Prostate gland (tissue), 2 donors: ENCODE results near the gene ALDH1L1. TPM values are rescaled to one million over a fixed set of nuclear protein-coding genes. Genes with fewer than 3 reads are reported as not detected.

Experiments used
- DNase-seq: peaks from one replicate; pipeline ENCODE4 v3.0.0-alpha.2; 2019; ENCODE audit warnings: low spot score
- H3K27ac ChIP-seq, 2 donors: fragments of 200-600 bp; sonication (generic); 2 replicates each; pipeline ENCODE4 v1.5.1; 2017 to 2019
- H3K27me3 ChIP-seq: fragments of 200-600 bp; sonication (generic); replicated peaks from 2 replicates; pipeline ENCODE4 v1.5.1; 2019; ENCODE audit not compliant: insufficient read depth
- H3K36me3 ChIP-seq, 2 donors: fragments of 200-600 bp; sonication (generic); 1 replicate in 1 of 2; 2 replicates in 1 of 2; pipeline versions ENCODE4 v1.5.1 to v1.8.1; 2017 to 2019
- H3K4me1 ChIP-seq: fragments of 200-600 bp; sonication (generic); replicated peaks from 2 replicates; pipeline ENCODE4 v1.5.1; 2019
- H3K4me3 ChIP-seq, 2 donors: fragments of 200-600 bp; sonication (generic); 2 replicates each; pipeline ENCODE4 v1.5.1; 2017 to 2019
- H3K9me3 ChIP-seq: fragments of 200-600 bp; sonication (generic); 2 replicates; pipeline ENCODE4 v1.5.1; 2017
- CTCF ChIP-seq, 4 experiments: fragments of 200-600 bp in 2 of 4; fragments of 450-650 bp in 2 of 4; sonication (generic) in 2 of 4; IDR thresholded peaks; 1 replicate in 3 of 4; 2 replicates in 1 of 4; pipeline ENCODE4 v1.5.1; 2016 to 2019; ENCODE audit warnings: antibody characterized with exemption in 4 of 4, mild to moderate bottlenecking in 2 of 4, moderate library complexity in 2 of 4
- POLR2A ChIP-seq: fragments of 450-650 bp; IDR thresholded peaks from one replicate; pipeline ENCODE4 v1.6.1; 2016; ENCODE audit warnings: antibody characterized with exemption, mild to moderate bottlenecking
- POLR2AphosphoS5 ChIP-seq: sonication (generic); formaldehyde crosslinking; IDR thresholded peaks from one replicate; pipeline ENCODE4 v1.6.1; 2017; ENCODE audit warnings: antibody characterized with exemption
- WGBS: methylation state at CpG from one replicate; pipeline ENCODE4 v1.1.5; 2018; 5-methylcytosine and 5-hydroxymethylcytosine counted together
- intact Hi-C: fragments of 100-400 bp; cut with DNase I; formaldehyde crosslinking; loops from one replicate; pipeline ENCODE4 v1.14.2; 2022
- total RNA-seq, 2 donors: library from RNA; depleted of rRNA; stranded (reverse); fragments of >200 nt; gene quantifications; one replicate each; pipeline ENCODE4 v1.1.0, GENCODE V29; 2016

Gene ALDH1L1
- total RNA-seq, 2 donors from 2014 or later, result 19.6 to 57.3 TPM

- no peaks in the 10 kb centered on the region for H3K9me3 ChIP-seq
- intact Hi-C loops, result no loop called here
- H3K36me3 ChIP-seq, result no peaks in the 10 kb centered on the region
- no peaks in the 10 kb centered on the region for H3K27me3 ChIP-seq
- no peak for DNase-seq
- no peak overlapping the region for H3K27ac ChIP-seq
- no peaks in the 10 kb centered on the region for H3K4me1 ChIP-seq
- TF ChIP-seq POLR2AphosphoS5, result no peak
- no peak for TF ChIP-seq CTCF (IDR thresholded peaks at IDR 0.05)
- TF ChIP-seq POLR2A, result no peak
- no peak overlapping the region for H3K4me3 ChIP-seq
- 89% methylated on average over 7 of the region's 7 CpGs for WGBS
These were observed 119.7 kb downstream of the ALDH1L1 start for GRCh38 chr3:126060613-126061145.

DNA sequence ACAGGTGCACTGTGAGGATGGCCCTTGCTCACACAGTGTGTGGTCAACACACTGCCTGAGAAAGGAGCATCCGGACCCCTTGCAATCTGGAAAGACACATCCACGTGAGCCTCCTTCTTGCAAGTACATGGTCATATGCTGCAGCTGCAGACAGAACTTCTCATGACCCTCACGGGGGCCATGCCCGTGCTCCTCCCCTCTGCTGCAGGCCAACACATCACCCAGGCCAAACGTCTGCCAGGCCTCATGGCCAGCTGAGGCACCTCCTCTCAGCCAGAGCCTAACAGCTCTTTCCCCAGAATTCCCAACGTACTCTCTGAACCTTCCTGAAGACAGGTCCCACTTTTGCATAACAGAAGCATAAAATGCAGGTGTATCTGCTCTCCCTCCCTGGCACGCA is 121.7 kb downstream of the ALDH1L1 start:
- no peak for DNase-seq
- Histone ChIP-seq H3K27me3 (no peaks in the 10 kb centered on the region), H3K27ac (no peak overlapping the region), H3K9me3 (no peaks in the 10 kb centered on the region), H3K4me3 (no peak overlapping the region), H3K4me1 (no peaks in the 10 kb centered on the region), H3K36me3 (no peaks in the 10 kb centered on the region)
- intact Hi-C loops, result no loop called here
- no peak for TF ChIP-seq POLR2A
- no peak for TF ChIP-seq CTCF (IDR thresholded peaks at IDR 0.05)
- no peak for TF ChIP-seq POLR2AphosphoS5
- WGBS, result 73% methylated on average over 7 of the region's 7 CpGs

DNA sequence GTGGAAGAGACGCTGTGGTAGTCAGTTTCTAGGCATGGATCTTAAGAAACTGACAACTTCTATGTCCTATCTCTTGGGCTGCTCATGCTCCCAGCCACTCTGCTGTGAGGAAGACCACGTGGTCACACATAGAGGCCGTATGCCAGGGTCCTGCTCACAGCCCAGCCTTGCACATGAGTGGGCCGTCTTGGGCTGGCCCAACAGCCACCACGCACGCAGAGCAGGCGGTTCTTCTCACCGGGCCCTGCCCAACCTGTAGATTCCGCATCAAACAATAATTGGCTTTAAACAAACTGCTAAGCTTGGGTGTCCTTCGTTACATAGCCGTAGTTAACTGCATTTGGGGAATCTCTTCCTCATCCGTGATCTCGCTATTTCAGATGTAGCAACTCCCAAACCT is 122.5 kb downstream of the ALDH1L1 start:
- TF ChIP-seq CTCF (IDR thresholded peaks at IDR 0.05) (no peak), POLR2AphosphoS5 (no peak), POLR2A (no peak)

GRCh38 chr3:126057501-126057819 is 122.9 kb downstream of the ALDH1L1 start:
- TF ChIP-seq POLR2A (no peak), CTCF (IDR thresholded peaks at IDR 0.05) (no peak), POLR2AphosphoS5 (no peak)
- Histone ChIP-seq H3K27me3 (no peaks in the 10 kb centered on the region), H3K4me3 (no peak overlapping the region), H3K4me1 (no peaks in the 10 kb centered on the region), H3K9me3 (no peaks in the 10 kb centered on the region), H3K36me3 (no peaks in the 10 kb centered on the region), H3K27ac (no peak overlapping the region)
- no peak for DNase-seq
- 76% methylated on average over 9 of the region's 10 CpGs for WGBS
- intact Hi-C loops, result no loop called here

More for the DNA sequence above, 122.5 kb downstream of the ALDH1L1 start:
- H3K4me3 ChIP-seq, result no peak overlapping the region
- no peak for DNase-seq
- no peak overlapping the region for H3K27ac ChIP-seq
- WGBS, result 95% methylated on average over 13 of the region's 13 CpGs
- H3K9me3 ChIP-seq, result no peaks in the 10 kb centered on the region
- H3K4me1 ChIP-seq, result no peaks in the 10 kb centered on the region
- no peaks in the 10 kb centered on the region for H3K27me3 ChIP-seq
- no peaks in the 10 kb centered on the region for H3K36me3 ChIP-seq
- intact Hi-C loops, result no loop called here

GRCh38 chr3:126056681-126057500 is 123.5 kb downstream of the ALDH1L1 start:
- no peaks in the 10 kb centered on the region for H3K4me1 ChIP-seq
- no peak overlapping the region for H3K27ac ChIP-seq
- no peak overlapping the region for H3K4me3 ChIP-seq
- no peak for DNase-seq
- no peaks in the 10 kb centered on the region for H3K9me3 ChIP-seq
- no peaks in the 10 kb centered on the region for H3K27me3 ChIP-seq
- TF ChIP-seq POLR2AphosphoS5 (no peak), POLR2A (no peak), CTCF (IDR thresholded peaks at IDR 0.05) (no peak)
- no peaks in the 10 kb centered on the region for H3K36me3 ChIP-seq
- 68% methylated on average over 12 of the region's 14 CpGs for WGBS
- intact Hi-C loops, result no loop called here
